ENCODE measurements around the gene PNLIPRP3.

PNLIPRP3 gene

DNA sequence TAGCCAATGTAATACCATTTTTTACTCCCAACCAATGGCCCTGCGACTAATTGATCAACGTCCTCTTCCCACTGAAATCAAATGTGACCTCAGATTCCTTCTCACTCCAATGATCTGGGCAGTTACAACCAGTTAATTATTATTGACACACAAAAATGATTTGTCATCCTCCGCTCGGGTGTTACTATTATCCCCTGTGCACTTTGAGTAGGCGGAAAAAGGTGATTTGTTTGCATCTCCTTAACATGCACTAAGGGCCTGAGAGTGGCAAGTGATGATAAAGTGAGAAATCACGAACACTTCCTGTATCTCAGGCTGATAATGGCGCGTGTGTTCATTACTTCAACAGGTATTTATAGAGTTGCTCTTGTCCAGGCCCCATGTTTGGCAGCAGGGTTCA lies 77.1 kb downstream of the PNLIPRP3 start:
- no peak for DNase-seq

DNA sequence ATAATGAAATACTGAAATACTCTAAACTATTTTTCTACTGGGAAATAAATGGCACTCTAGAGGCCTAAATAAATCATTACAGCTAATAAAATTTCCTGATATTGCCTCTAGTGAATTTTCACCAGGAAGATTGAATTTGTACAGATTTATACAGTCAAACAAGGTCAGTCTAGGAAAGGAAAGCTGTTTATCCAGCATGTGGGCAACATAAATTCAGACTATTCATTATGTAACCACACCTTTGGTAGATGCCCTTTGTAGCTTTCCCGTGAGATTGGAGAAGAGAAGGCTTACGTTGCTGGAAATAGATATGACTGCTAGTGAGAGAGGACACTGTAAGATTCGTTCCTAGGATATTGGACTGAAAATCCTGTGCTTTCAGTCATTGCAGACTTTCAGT lies 82.9 kb downstream of the PNLIPRP3 start:
- no peak for DNase-seq

DNA sequence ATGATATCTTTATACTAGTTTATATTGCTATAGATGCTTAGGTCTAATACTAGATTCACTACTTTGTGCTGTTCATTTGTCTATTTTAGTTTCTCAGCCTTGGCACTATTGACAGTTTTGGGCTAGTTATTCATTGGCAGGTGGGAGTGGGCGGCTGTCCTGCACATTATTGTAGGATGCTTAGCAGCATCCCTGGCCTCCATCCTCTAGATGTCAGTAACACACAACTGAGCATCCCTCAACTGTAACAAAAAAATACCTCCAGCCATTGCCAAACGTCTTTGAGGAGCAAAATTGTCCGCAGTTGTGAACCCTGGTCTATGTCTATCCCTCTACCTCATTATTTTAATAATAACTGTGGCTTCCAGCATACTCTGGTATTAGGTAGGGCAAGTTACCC lies 83.7 kb downstream of the PNLIPRP3 start:
- no peak for DNase-seq

DNA sequence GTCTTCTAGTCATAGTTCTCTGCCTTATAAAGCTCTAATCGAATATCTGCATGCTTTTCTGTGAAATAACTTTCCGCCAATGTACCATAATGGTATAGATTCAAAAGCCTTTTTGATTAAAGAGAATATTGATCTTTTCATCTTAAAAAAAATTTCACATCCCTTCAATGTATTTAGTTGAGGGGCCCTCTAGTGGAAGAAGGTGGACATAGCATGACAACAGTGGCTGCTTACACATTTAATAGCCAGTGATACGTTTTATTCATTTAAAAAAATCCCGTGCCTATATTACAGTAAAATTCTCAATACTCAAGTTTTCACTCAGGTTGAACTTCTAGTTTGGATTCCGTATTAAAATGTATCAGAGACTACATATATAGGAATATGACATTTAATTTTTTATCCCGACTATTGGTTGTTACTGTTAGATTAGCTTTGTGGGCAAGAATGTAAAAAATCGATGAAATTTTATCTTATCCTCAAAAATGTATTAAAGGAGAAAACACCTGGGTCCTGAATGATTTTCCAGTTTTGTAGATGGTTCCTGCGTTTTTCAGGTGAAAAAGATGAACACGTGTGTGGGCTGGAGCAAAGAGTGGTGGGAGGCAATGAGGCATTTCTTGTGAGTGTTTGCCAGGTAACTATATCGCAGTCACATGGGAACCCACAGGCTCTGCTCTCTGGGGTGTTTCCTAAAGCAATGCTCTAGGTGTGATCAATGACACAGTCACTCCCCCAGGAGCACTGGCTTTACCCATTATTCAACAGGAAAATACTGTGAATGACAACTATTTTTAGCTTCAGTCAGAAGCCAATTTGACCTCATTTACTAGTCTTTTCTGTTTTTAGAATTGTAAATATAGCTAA lies 94.0 kb downstream of the PNLIPRP3 start:
- DNase-seq: peak in 26 of 56 donors; percentile 1 to 69 (median 13)

DNA sequence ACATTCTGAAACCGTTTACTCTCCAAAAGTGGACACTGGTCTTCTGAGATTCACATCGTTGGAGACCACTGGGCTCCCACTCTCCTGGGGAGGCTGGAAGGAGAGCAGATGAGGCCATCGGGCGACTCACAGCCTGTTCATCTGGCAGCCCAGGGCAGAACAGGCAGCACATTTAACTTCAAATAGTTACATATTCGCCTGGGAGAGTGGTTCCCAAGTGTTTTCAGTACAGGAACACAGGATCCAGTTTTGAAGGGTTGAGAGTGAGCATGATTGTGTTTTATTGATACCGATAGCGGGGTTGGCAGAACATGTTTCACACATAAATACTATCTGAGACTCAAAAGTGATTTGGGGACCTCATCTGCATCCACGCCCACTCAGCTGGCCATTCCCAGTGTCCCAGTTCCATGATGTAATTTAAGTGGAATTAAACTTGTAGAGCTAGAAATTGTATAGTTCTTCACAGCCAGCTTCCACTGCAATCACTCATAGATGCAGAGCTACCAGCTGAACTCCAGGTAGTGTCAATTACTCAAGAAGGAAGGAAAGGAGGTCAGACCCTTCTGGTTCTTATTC lies 95.2 kb downstream of the PNLIPRP3 start:
- no peak for DNase-seq

DNA sequence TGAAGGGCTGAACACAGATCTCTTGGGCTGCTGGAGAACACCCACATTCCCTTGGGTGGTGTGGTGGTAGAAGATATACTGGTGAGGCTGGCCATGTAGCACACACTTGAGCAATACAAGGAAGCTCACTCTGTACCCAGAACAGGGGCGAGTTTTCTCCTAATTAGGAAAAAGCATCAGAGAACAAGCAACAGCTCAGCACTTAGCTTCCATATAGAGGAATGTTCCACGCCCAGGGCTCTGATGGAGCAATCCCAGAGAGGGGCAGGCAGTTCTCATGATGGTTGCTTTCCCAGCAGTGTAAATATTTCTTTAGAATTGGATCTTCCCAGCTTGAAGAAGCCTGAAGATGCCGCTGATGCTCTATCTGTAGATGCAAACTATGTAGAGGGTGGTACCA lies 97.1 kb downstream of the PNLIPRP3 start:
- no peak for DNase-seq

DNA sequence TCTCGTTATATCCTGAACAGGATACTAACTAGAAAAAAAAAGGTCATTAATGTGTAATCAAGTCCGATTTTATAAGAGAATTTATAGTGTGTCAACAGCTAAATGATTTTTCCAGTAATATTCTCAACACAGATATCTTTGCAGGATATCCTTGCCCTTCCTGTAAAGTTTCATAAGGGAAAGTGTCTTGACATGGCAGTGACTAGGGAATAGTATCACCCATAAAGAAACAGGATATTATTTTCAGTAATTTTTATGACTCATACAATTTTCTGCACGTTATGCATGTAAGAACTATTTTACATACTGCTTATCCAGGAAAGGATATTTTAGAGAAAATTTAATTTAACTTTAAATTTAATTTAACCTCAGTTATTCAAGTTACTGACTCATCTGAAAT lies 98.6 kb downstream of the PNLIPRP3 start:
- no peak for DNase-seq
